ENCODE results near the gene IVNS1ABP.
"Not testable (repeated sequence)": the region's sequence is repeated elsewhere in the genome, so short reads cannot be mapped to it uniquely, and the experiment has no call there.

The IVNS1ABP gene

GRCh38 chr1:185325413-185325812, 8.4 kb upstream of the IVNS1ABP start:
- DNase-seq, result no peak

GRCh38 chr1:185324118-185324517, 7.1 kb upstream of the IVNS1ABP start:
- DNase-seq, result no peak

- DNase-seq, result no peak
Measured at GRCh38 chr1:185322636-185323035, 5.6 kb upstream of the IVNS1ABP start.

GRCh38 chr1:185321653-185322221, 4.7 kb upstream of the IVNS1ABP start:
- DNase-seq, result not testable (repeated sequence)

- DNase-seq, result not testable (repeated sequence)
Measured at GRCh38 chr1:185321104-185321503, 4.1 kb upstream of the IVNS1ABP start.

GRCh38 chr1:185319139-185319475, 2.1 kb upstream of the IVNS1ABP start:
- DNase-seq, result no peak

- DNase-seq, result no peak
Measured at GRCh38 chr1:185318431-185319138, 1.5 kb upstream of the IVNS1ABP start.

- no peak for DNase-seq
Measured at GRCh38 chr1:185317886-185318310, 855 bp upstream of the IVNS1ABP start.

GRCh38 chr1:185316163-185317033, 645 bp downstream of the IVNS1ABP start:
- peak; percentile 91 for DNase-seq

- no peak for DNase-seq
Measured at GRCh38 chr1:185315445-185316071, 1.5 kb downstream of the IVNS1ABP start.

GRCh38 chr1:185314411-185314810, 2.6 kb downstream of the IVNS1ABP start:
- DNase-seq, result peak; percentile 26

- no peak for DNase-seq
Measured at GRCh38 chr1:185312361-185313138, 4.5 kb downstream of the IVNS1ABP start.

GRCh38 chr1:185311589-185312225, 5.3 kb downstream of the IVNS1ABP start:
- DNase-seq, result no peak

- DNase-seq, result no peak
Measured at GRCh38 chr1:185309566-185309965, 7.5 kb downstream of the IVNS1ABP start.

GRCh38 chr1:185308126-185308525, 8.9 kb downstream of the IVNS1ABP start:
- DNase-seq, result no peak

- DNase-seq, result no peak
Measured at GRCh38 chr1:185305419-185305818, 11.6 kb downstream of the IVNS1ABP start.

- no peak for DNase-seq
Measured at GRCh38 chr1:185300152-185300551, 16.9 kb downstream of the IVNS1ABP start.

- peak; percentile 31 for DNase-seq
Measured at GRCh38 chr1:185297982-185298381, 19.1 kb downstream of the IVNS1ABP start.

- no peak for DNase-seq
Measured at GRCh38 chr1:185295091-185295490, 22.0 kb downstream of the IVNS1ABP start.

GRCh38 chr1:185293967-185294542, 23.0 kb downstream of the IVNS1ABP start:
- no peak for DNase-seq

- DNase-seq, result no peak
Measured at GRCh38 chr1:185292237-185292636, 24.8 kb downstream of the IVNS1ABP start.

GRCh38 chr1:185291652-185292051, 25.4 kb downstream of the IVNS1ABP start:
- DNase-seq, result no peak

Measured in fibroblast of upper back skin (primary cell).